Neural cell (in vitro differentiated cells): ENCODE data around the gene CHCT1. TPM values are rescaled to one million over a fixed set of nuclear protein-coding genes. Genes with fewer than 3 reads are reported as not detected.
"Not testable (repeated sequence)": the region's sequence is repeated elsewhere in the genome, so short reads cannot be mapped to it uniquely, and the experiment has no call there.

Experiments used
- H2AFZ ChIP-seq: fragments of 200-600, 300-800 bp; sonication (generic), shearing (Covaris generic); 2 replicates; pipeline ENCODE4 v1.6.0; 2014; ENCODE audit warnings: low read depth, mild to moderate bottlenecking, antibody characterized with exemption, low read length, moderate library complexity
- H3F3A ChIP-seq: fragments of 200-600 bp; shearing (Covaris generic); 2 replicates; pipeline ENCODE4 v1.6.1; 2016; ENCODE audit warnings: mild to moderate bottlenecking, moderate library complexity, mixed read lengths, antibody characterized with exemption, low read length; ENCODE audit not compliant: insufficient read depth, poor library complexity, severe bottlenecking
- H3K27ac ChIP-seq: fragments of 200-600, 300-800 bp; sonication (generic), shearing (Covaris generic); 2 replicates; pipeline ENCODE4 v1.5.1; 2014; ENCODE audit warnings: mild to moderate bottlenecking, low read length, moderate library complexity
- H3K27me3 ChIP-seq: fragments of 300-800, 200-600 bp; sonication (generic), shearing (Covaris generic); 2 replicates; pipeline ENCODE4 v1.6.0; 2014; ENCODE audit warnings: mild to moderate bottlenecking, low read depth, low read length, moderate library complexity; ENCODE audit not compliant: insufficient read depth
- H3K36me3 ChIP-seq: fragments of 300-800, 200-600 bp; sonication (generic), shearing (Covaris generic); 2 replicates; pipeline ENCODE4 v1.5.1; 2014; ENCODE audit warnings: mild to moderate bottlenecking, antibody characterized with exemption, low read length, moderate library complexity; ENCODE audit not compliant: insufficient read depth
- H3K4me2 ChIP-seq: fragments of 300-800, 200-600 bp; sonication (generic), shearing (Covaris generic); 2 replicates; pipeline ENCODE4 v1.6.0; 2014; ENCODE audit warnings: mild to moderate bottlenecking, low read length
- H3K4me3 ChIP-seq: fragments of 300-800, 200-600 bp; sonication (generic), shearing (Covaris generic); 2 replicates; pipeline ENCODE4 v1.5.1; 2014; ENCODE audit warnings: mild to moderate bottlenecking, low read length, moderate library complexity
- H3K79me2 ChIP-seq: fragments of 200-600 bp; shearing (Covaris generic); replicated peaks from 2 replicates; pipeline ENCODE4 v1.6.0; 2014; ENCODE audit warnings: mild to moderate bottlenecking, low read length, moderate library complexity; ENCODE audit not compliant: insufficient read depth
- H3K9ac ChIP-seq: fragments of 300-800, 200-600 bp; sonication (generic), shearing (Covaris generic); 2 replicates; pipeline ENCODE4 v1.6.1; 2016; ENCODE audit warnings: mild to moderate bottlenecking, low read length, mixed read lengths
- H3K9me2 ChIP-seq: fragments of 200-600 bp; shearing (Covaris generic); 2 replicates; pipeline ENCODE4 v1.6.1; 2016; ENCODE audit warnings: mild to moderate bottlenecking, low read length, mixed read lengths; ENCODE audit not compliant: insufficient read depth
- H3K9me3 ChIP-seq: fragments of 200-600, 300-800 bp; sonication (generic), shearing (Covaris generic); 2 replicates; pipeline ENCODE4 v1.6.1; 2016; ENCODE audit warnings: mild to moderate bottlenecking, mixed run types, low read length, moderate library complexity, mixed read lengths
- H4K20me1 ChIP-seq: fragments of 200-600 bp; shearing (Covaris generic); 2 replicates; pipeline ENCODE4 v1.6.1; 2016; ENCODE audit warnings: mild to moderate bottlenecking, mixed run types; ENCODE audit not compliant: insufficient read depth
- CTCF ChIP-seq: fragments of 450-650 bp; IDR thresholded peaks from 2 replicates; pipeline ENCODE4 v1.5.1; 2014; ENCODE audit warnings: antibody characterized with exemption, mild to moderate bottlenecking, moderate library complexity; ENCODE audit not compliant: poor library complexity, severe bottlenecking
- EP300 ChIP-seq: fragments of 450-650 bp; conservative IDR thresholded peaks from 2 replicates; pipeline ENCODE4 v1.6.1; 2014; ENCODE audit warnings: antibody characterized with exemption, mild to moderate bottlenecking, moderate library complexity; ENCODE audit not compliant: poor library complexity, severe bottlenecking
- EZH2 ChIP-seq: fragments of 200-600, 300-800 bp; shearing (Covaris generic), sonication (generic); IDR thresholded peaks from 2 replicates; pipeline ENCODE4 v1.6.1; 2014; ENCODE audit warnings: antibody characterized with exemption, low read length, borderline replicate concordance, mild to moderate bottlenecking; ENCODE audit not compliant: insufficient read depth, poor library complexity, severe bottlenecking
- MXI1 ChIP-seq: fragments of 450-650 bp; conservative IDR thresholded peaks from 2 replicates; pipeline ENCODE4 v1.6.1; 2014; ENCODE audit warnings: antibody characterized with exemption, mild to moderate bottlenecking; ENCODE audit not compliant: poor library complexity, severe bottlenecking
- POLR2AphosphoS5 ChIP-seq: IDR thresholded peaks from 2 replicates; pipeline ENCODE4 v1.6.1; 2012
- RAD21 ChIP-seq: fragments of 450-650 bp; conservative IDR thresholded peaks from 2 replicates; pipeline ENCODE4 v1.6.1; 2014; ENCODE audit warnings: antibody characterized with exemption, mild to moderate bottlenecking, moderate library complexity
- SMC3 ChIP-seq: fragments of 450-650 bp; conservative IDR thresholded peaks from 2 replicates; pipeline ENCODE4 v1.6.1; 2014; ENCODE audit warnings: antibody characterized with exemption, mild to moderate bottlenecking, moderate library complexity; ENCODE audit not compliant: poor library complexity
- TAF1 ChIP-seq: IDR thresholded peaks from 2 replicates; pipeline ENCODE4 v1.6.1; 2012; ENCODE audit warnings: low read depth
- polyA plus RNA-seq: library from polyadenylated mRNA; depleted of rRNA; stranded (reverse); fragments of >200 nt; gene quantifications from 2 replicates; pipeline ENCODE4 v1.2.3, GENCODE V29; 2014
- TF ChIP-seq, protein P1 (sequence below): IDR thresholded peaks from 2 replicates; pipeline ENCODE4 v1.6.1; 2012; ENCODE audit warnings: borderline replicate concordance

The CHCT1 gene
- polyA plus RNA-seq, 1 donor from 2014 or later: not detected

DNA sequence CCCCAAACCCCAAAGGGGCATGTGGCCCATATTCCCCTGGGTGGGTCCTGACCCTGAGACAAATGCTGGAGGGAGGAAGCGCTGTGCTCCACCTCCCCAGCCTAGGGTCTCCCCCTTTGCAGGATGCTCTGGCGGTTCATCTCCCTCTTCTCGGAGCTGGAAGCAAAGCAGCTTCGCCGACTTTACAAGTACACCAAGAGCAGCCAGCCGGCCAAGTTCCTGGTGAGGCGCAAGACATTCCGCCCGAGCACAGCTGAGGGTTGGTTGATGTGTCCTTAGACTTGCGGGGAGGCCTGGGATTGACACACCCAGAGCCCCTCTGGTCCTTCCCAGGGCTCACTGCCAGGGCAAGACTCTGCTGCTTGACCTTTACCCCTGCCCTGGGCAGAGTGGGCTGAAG lies 4.3 kb downstream of the CHCT1 start:
- Histone ChIP-seq H3K9me2 (no peaks in the 10 kb centered on the region), H3K27me3 (no peaks in the 10 kb centered on the region), H3K27ac (no peak overlapping the region), H2AFZ (no peak overlapping the region), H3K9ac (no peak overlapping the region), H4K20me1 (no peaks in the 10 kb centered on the region), H3K4me3 (no peak overlapping the region), H3K4me2 (no peak overlapping the region), H3K9me3 (no peaks in the 10 kb centered on the region), H3F3A (no peaks in the 10 kb centered on the region), H3K79me2 (no peaks in the 10 kb centered on the region), H3K36me3 (no peaks in the 10 kb centered on the region)
- TF ChIP-seq, protein P1, sequence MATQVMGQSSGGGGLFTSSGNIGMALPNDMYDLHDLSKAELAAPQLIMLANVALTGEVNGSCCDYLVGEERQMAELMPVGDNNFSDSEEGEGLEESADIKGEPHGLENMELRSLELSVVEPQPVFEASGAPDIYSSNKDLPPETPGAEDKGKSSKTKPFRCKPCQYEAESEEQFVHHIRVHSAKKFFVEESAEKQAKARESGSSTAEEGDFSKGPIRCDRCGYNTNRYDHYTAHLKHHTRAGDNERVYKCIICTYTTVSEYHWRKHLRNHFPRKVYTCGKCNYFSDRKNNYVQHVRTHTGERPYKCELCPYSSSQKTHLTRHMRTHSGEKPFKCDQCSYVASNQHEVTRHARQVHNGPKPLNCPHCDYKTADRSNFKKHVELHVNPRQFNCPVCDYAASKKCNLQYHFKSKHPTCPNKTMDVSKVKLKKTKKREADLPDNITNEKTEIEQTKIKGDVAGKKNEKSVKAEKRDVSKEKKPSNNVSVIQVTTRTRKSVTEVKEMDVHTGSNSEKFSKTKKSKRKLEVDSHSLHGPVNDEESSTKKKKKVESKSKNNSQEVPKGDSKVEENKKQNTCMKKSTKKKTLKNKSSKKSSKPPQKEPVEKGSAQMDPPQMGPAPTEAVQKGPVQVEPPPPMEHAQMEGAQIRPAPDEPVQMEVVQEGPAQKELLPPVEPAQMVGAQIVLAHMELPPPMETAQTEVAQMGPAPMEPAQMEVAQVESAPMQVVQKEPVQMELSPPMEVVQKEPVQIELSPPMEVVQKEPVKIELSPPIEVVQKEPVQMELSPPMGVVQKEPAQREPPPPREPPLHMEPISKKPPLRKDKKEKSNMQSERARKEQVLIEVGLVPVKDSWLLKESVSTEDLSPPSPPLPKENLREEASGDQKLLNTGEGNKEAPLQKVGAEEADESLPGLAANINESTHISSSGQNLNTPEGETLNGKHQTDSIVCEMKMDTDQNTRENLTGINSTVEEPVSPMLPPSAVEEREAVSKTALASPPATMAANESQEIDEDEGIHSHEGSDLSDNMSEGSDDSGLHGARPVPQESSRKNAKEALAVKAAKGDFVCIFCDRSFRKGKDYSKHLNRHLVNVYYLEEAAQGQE: no peak
- TF ChIP-seq SMC3 (no peak), RAD21 (no peak), TAF1 (no peak), CTCF (no peak), EP300 (no peak), POLR2AphosphoS5 (no peak), MXI1 (no peak), EZH2 (no peak)

GRCh38 chr17:60428491-60428890 lies 6.2 kb downstream of the CHCT1 start:
- not testable (repeated sequence) for H3K9ac ChIP-seq, H3F3A ChIP-seq, H3K27ac ChIP-seq, H3K27me3 ChIP-seq, H3K4me3 ChIP-seq, H3K9me2 ChIP-seq, H4K20me1 ChIP-seq, H2AFZ ChIP-seq, H3K4me2 ChIP-seq, H3K79me2 ChIP-seq, H3K36me3 ChIP-seq, H3K9me3 ChIP-seq

- H3F3A ChIP-seq, H3K4me2 ChIP-seq, H4K20me1 ChIP-seq, H3K27me3 ChIP-seq, H3K9ac ChIP-seq, H2AFZ ChIP-seq, H3K9me3 ChIP-seq, H3K4me3 ChIP-seq, H3K27ac ChIP-seq, H3K36me3 ChIP-seq, H3K79me2 ChIP-seq, H3K9me2 ChIP-seq: not testable (repeated sequence)
Measured at GRCh38 chr17:60430561-60430960, 8.3 kb downstream of the CHCT1 start.

GRCh38 chr17:60433021-60433997 lies 11.0 kb downstream of the CHCT1 start:
- not testable (repeated sequence) for H2AFZ ChIP-seq, H3K27ac ChIP-seq, H3K36me3 ChIP-seq, H3K4me2 ChIP-seq, H3K27me3 ChIP-seq, H3K4me3 ChIP-seq, H3K9me2 ChIP-seq, H3K9me3 ChIP-seq, H3K9ac ChIP-seq, H3K79me2 ChIP-seq, H4K20me1 ChIP-seq, H3F3A ChIP-seq
